ENCODE measurements around the gene SPEF2.

Gene SPEF2

GRCh38 chr5:35849860-35850259 lies 232.2 kb downstream of the SPEF2 start:
- Histone ChIP-seq H3K9me3 (no peaks in the 10 kb centered on the region), H3K27ac (no peak overlapping the region), H3K27me3 (no peaks in the 10 kb centered on the region), H3K4me1 (peaks cover 0 to 9% (median 2%) of the 10 kb centered on the region in 4 donors), H3K36me3 (no peaks in the 10 kb centered on the region), H3K4me3 (no peak overlapping the region)
- intact Hi-C loops (cut with DNase I; ENCODE audit: low total_unique reads): no loop called here
- no peak for TF ChIP-seq CTCF (IDR thresholded peaks at IDR 0.05)
- no peak for DNase-seq

GRCh38 chr5:35850967-35851680 lies 233.5 kb downstream of the SPEF2 start:
- Histone ChIP-seq H3K27ac (no peak overlapping the region), H3K4me3 (peak overlapping the region; percentile 19 to 23), H3K27me3 (no peaks in the 10 kb centered on the region), H3K9me3 (no peaks in the 10 kb centered on the region), H3K36me3 (no peaks in the 10 kb centered on the region), H3K4me1 (peaks cover 0 to 9% (median 2%) of the 10 kb centered on the region in 4 donors)
- TF ChIP-seq CTCF (IDR thresholded peaks at IDR 0.05): no peak
- intact Hi-C loops (cut with DNase I; ENCODE audit: low total_unique reads): no loop called here
- no peak for DNase-seq

DNA sequence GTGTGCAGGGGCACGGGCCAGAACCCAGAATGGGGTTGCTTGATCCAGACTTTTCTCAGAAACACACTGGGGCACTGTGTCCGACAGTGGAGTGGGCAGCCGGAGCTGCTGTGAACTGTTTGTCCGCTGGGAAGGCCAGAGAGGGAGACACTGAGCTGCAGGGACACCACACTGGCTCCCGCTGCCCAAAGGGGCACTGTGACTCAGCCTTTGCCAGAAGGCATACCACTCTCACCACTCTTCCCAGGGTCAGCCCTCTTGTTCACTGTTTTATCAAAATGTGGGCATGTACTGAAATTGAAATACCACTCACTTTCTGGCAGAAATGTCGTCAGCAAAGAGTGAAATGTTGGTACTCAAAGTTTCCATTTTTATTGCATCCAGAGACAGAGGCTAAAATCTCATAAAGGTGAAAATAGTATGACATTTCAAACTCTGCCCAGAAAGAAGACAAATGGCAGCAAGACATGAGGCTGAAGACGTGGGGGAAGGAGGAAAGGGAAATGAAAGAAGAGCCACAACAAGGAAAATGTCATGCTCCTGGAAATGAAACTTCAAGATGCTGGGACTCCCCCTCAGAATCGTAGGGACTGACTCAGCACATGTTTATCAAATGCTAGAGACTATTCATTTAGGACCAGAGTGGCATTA lies 234.5 kb downstream of the SPEF2 start:
- no peaks in the 10 kb centered on the region for H3K36me3 ChIP-seq
- H3K9me3 ChIP-seq: no peaks in the 10 kb centered on the region
- no peak overlapping the region for H3K4me3 ChIP-seq
- DNase-seq: no peak
- TF ChIP-seq CTCF (IDR thresholded peaks at IDR 0.05): no peak
- intact Hi-C loops (cut with DNase I; ENCODE audit: low total_unique reads): no loop called here
- H3K27me3 ChIP-seq: no peaks in the 10 kb centered on the region
- peaks cover 0 to 9% (median 2%) of the 10 kb centered on the region in 4 donors for H3K4me1 ChIP-seq
- no peak overlapping the region for H3K27ac ChIP-seq

GRCh38 chr5:35852773-35853172 lies 235.1 kb downstream of the SPEF2 start:
- H3K4me3 ChIP-seq: no peak overlapping the region
- intact Hi-C loops (cut with DNase I; ENCODE audit: low total_unique reads): no loop called here
- H3K4me1 ChIP-seq: peaks cover 0 to 9% (median 2%) of the 10 kb centered on the region in 4 donors
- TF ChIP-seq CTCF (IDR thresholded peaks at IDR 0.05): no peak
- H3K36me3 ChIP-seq: no peaks in the 10 kb centered on the region
- DNase-seq: no peak
- no peaks in the 10 kb centered on the region for H3K27me3 ChIP-seq
- H3K9me3 ChIP-seq: no peaks in the 10 kb centered on the region
- no peak overlapping the region for H3K27ac ChIP-seq

GRCh38 chr5:35853631-35854030 lies 236.0 kb downstream of the SPEF2 start:
- no peak for TF ChIP-seq CTCF (IDR thresholded peaks at IDR 0.05)
- Histone ChIP-seq H3K9me3 (no peaks in the 10 kb centered on the region), H3K27ac (no peak overlapping the region), H3K27me3 (no peaks in the 10 kb centered on the region), H3K4me3 (no peak overlapping the region), H3K36me3 (no peaks in the 10 kb centered on the region), H3K4me1 (peaks cover 0 to 9% (median 2%) of the 10 kb centered on the region in 4 donors)
- intact Hi-C loops (cut with DNase I; ENCODE audit: low total_unique reads): no loop called here
- DNase-seq: no peak
